Measurements from ENCODE around the gene TRAF3. TPM values are rescaled to one million over a fixed set of nuclear protein-coding genes. Genes with fewer than 3 reads are reported as not detected.

TRAF3 gene
- total RNA-seq, 1 experiment from 2014 or later = 11.2 TPM

DNA sequence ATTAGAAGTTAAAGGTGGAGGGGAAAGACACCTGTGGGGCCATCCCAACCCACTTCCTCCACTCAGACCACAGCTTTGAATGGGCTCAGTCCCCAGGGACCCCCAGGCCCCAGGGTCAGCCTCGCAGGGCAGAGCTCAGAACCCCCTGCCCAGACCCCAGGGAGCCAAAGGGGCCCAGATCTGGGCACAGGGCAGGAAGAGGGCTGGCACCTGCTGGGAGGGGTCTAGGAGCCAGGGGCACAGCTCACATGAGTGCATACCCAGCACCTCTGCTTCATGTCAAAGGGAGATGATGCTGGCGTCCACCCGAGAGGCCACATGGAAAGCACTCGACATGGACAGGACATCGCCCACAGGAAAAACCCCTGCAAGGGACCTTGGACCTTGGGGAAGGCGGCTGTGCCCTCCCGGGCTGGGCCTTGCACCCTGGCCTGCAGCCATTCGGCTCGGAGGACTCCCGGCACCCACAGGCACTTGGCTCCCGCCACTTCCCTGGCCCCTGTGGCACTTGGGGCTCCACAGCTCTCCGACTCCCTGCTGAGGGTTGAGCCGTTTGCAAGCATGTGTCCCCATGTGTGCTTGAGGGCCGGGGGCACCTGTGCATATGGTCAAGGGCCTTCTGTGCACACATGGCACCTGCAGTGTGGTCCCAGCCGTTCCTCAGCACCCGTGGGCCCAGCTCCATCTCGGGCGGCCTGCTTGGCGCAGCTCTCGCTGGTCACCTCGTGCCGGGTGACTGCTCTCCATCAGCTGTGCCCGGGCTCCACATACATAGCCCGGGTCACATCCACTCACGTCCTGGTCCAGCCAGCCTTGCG, 137.4 kb downstream of the TRAF3 start:
- Mint-ChIP-seq H3K4me3 (no peak overlapping the region), H3K9me3 (no peaks in the 10 kb centered on the region), H3K27me3 (ENCODE audit: low read depth) (no peaks in the 10 kb centered on the region), H3K4me1 (no peaks in the 10 kb centered on the region), H3K36me3 (no peaks in the 10 kb centered on the region), H3K27ac (no peak overlapping the region)
- ATAC-seq (no peak), DNase-seq (ENCODE audit: low spot score) (no peak)
- TF ChIP-seq FOXJ3 (CRISPR knock-in tag; IDR thresholded peaks at IDR 0.05; ENCODE audit: borderline replicate concordance) (no peak), ETV6 (CRISPR knock-in tag; IDR thresholded peaks at IDR 0.05) (no peak), TP53 (CRISPR knock-in tag; IDR thresholded peaks at IDR 0.05) (no peak), MXD4 (CRISPR knock-in tag; IDR thresholded peaks at IDR 0.05; ENCODE audit: borderline replicate concordance) (no peak), ZNF423 (CRISPR knock-in tag; IDR thresholded peaks at IDR 0.05) (no peak), CREB1 (CRISPR knock-in tag; IDR thresholded peaks at IDR 0.05) (no peak)
- TF ChIP-seq, protein P1, sequence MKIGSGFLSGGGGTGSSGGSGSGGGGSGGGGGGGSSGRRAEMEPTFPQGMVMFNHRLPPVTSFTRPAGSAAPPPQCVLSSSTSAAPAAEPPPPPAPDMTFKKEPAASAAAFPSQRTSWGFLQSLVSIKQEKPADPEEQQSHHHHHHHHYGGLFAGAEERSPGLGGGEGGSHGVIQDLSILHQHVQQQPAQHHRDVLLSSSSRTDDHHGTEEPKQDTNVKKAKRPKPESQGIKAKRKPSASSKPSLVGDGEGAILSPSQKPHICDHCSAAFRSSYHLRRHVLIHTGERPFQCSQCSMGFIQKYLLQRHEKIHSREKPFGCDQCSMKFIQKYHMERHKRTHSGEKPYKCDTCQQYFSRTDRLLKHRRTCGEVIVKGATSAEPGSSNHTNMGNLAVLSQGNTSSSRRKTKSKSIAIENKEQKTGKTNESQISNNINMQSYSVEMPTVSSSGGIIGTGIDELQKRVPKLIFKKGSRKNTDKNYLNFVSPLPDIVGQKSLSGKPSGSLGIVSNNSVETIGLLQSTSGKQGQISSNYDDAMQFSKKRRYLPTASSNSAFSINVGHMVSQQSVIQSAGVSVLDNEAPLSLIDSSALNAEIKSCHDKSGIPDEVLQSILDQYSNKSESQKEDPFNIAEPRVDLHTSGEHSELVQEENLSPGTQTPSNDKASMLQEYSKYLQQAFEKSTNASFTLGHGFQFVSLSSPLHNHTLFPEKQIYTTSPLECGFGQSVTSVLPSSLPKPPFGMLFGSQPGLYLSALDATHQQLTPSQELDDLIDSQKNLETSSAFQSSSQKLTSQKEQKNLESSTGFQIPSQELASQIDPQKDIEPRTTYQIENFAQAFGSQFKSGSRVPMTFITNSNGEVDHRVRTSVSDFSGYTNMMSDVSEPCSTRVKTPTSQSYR (CRISPR knock-in tag; IDR thresholded peaks at IDR 0.05) = no peak
- TF ChIP-seq, protein P2, sequence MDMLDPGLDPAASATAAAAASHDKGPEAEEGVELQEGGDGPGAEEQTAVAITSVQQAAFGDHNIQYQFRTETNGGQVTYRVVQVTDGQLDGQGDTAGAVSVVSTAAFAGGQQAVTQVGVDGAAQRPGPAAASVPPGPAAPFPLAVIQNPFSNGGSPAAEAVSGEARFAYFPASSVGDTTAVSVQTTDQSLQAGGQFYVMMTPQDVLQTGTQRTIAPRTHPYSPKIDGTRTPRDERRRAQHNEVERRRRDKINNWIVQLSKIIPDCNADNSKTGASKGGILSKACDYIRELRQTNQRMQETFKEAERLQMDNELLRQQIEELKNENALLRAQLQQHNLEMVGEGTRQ (CRISPR knock-in tag; IDR thresholded peaks at IDR 0.05) = no peak
- TF ChIP-seq, protein P3, sequence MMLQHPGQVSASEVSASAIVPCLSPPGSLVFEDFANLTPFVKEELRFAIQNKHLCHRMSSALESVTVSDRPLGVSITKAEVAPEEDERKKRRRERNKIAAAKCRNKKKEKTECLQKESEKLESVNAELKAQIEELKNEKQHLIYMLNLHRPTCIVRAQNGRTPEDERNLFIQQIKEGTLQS (CRISPR knock-in tag; conservative IDR thresholded peaks at IDR 0.05) = no peak
- TF ChIP-seq, protein P4, sequence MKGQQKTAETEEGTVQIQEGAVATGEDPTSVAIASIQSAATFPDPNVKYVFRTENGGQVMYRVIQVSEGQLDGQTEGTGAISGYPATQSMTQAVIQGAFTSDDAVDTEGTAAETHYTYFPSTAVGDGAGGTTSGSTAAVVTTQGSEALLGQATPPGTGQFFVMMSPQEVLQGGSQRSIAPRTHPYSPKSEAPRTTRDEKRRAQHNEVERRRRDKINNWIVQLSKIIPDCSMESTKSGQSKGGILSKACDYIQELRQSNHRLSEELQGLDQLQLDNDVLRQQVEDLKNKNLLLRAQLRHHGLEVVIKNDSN (CRISPR knock-in tag; IDR thresholded peaks at IDR 0.05) = no peak
- POLR2A ChIA-PET = interaction anchor here (0.6 kb wide), 1 partner anchor 762 kb away, joined by 5 read pairs; no protein-coding TSS in a partner anchor
- CTCF ChIA-PET = interaction anchor here (2.3 kb wide), 1 partner anchor 220 kb away, joined by 9 read pairs; no protein-coding TSS in a partner anchor

DNA sequence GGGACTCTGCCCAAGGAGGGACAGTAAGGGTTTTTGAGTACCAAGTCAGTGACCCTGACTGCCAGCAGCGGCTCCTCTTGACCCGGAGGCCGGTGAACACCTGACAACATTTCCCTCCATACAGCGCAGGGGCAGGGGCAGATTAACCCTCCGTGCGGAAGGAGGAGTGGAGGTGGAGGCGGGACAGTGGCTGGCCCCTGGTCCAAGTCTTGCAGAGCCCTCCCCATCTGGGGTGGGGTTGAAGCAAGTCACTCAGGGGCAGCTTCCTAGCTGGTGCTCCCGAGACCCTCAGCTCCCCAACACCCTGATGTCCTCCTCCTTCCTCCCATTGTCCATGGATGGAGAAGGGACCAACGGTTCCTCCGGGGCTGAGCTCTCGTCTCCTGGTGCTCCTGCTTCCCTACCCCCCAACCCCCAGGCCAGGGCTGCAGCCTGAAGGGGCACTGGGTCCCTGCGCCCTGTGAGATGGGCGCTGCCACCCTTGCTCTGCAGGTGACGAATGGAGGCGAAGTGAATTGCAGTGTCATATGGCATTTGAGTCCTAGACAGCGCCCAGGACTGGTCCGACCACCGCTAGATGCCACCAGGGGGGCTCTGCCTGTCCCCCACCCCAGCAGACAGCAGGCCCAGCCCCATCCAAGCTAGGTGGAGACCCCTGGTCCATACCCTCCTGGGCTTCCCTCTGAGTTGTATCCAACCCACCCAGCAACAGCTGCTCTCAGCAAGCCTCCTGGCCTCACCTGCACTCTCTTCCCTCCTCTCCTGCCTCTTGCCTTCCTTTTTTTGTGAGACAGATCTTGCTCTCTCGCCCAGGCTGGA, 138.3 kb downstream of the TRAF3 start:
- CTCF ChIA-PET = interaction anchor here (2.3 kb wide), 1 partner anchor 221 kb away, joined by 9 read pairs; no protein-coding TSS in a partner anchor
- Mint-ChIP-seq H3K27me3 (ENCODE audit: low read depth) (no peaks in the 10 kb centered on the region), H3K4me1 (no peaks in the 10 kb centered on the region), H3K27ac (no peak overlapping the region), H3K36me3 (no peaks in the 10 kb centered on the region), H3K4me3 (no peak overlapping the region), H3K9me3 (no peaks in the 10 kb centered on the region)
- DNase-seq (ENCODE audit: low spot score) = no peak
- TF ChIP-seq JUN (CRISPR knock-in tag; IDR thresholded peaks at IDR 0.05) (no peak), FOXK1 (CRISPR knock-in tag; IDR thresholded peaks at IDR 0.05) (no peak), HMGA2 (CRISPR knock-in tag; IDR thresholded peaks at IDR 0.05) (no peak), ZNF396 (CRISPR knock-in tag; IDR thresholded peaks at IDR 0.05; ENCODE audit: borderline replicate concordance) (no peak), OVOL2 (CRISPR knock-in tag; IDR thresholded peaks at IDR 0.05; ENCODE audit: borderline replicate concordance) (no peak), NR1H2 (CRISPR knock-in tag; IDR thresholded peaks at IDR 0.05) (no peak)
- POLR2A ChIA-PET = no interaction called here
- ATAC-seq = no peak

Data from WTC11 (cell line).